Panc1 (cell line): ENCODE measurements around the gene VAPA. TPM values are rescaled to one million over a fixed set of nuclear protein-coding genes. Genes with fewer than 3 reads are reported as not detected.

Experiments used
- ATAC-seq: fragments of 200-7000 bp; cut with Tn5 transposase; 2 replicates; pipeline ENCODE4 v1.9.1; 2020; ENCODE audit warnings: mild to moderate bottlenecking, moderate library complexity
- BruUV-seq: library from RNA; stranded (reverse); fragments of 400-500 nt; replicated peaks from 2 replicates; lab custom pipeline; 2021; lab: Mats Ljungman, UMichigan
- CTCF ChIA-PET: fragments of 300-600 bp; sonication (Branson Sonifier 250); formaldehyde crosslinking; loops from one replicate; lab custom pipeline; 2022; ENCODE audit warnings: antibody characterized with exemption; lab: Charles Lee
- POLR2A ChIA-PET: fragments of 300-600 bp; sonication (Branson Sonifier 250); formaldehyde crosslinking; loops from one replicate; lab custom pipeline; 2022; ENCODE audit warnings: antibody characterized with exemption; lab: Charles Lee
- DNase-seq: peaks from one replicate; pipeline ENCODE4 v3.0.0-alpha.2; 2010; ENCODE audit warnings: low read depth, low spot score
- H3K27ac ChIP-seq: 2 replicates; pipeline ENCODE4 v1.5.1; 2011; ENCODE audit warnings: mild to moderate bottlenecking, low read length, inconsistent platforms
- H3K27me3 ChIP-seq: fragments of 200-500 bp; sonication (Bioruptor generic); 2 replicates; pipeline ENCODE4 v1.6.0; 2014; ENCODE audit warnings: low read length, inconsistent platforms; ENCODE audit not compliant: control insufficient read depth, insufficient read depth
- H3K36me3 ChIP-seq: fragments of 200-500 bp; sonication (Bioruptor generic); 2 replicates; pipeline ENCODE4 v1.5.1; 2014; ENCODE audit warnings: inconsistent platforms, mild to moderate bottlenecking, low read length, moderate library complexity; ENCODE audit not compliant: control insufficient read depth, insufficient read depth
- H3K4me1 ChIP-seq: 2 replicates; pipeline ENCODE4 v1.5.1; 2011; ENCODE audit warnings: inconsistent platforms, mild to moderate bottlenecking, low read length, moderate library complexity; ENCODE audit not compliant: control insufficient read depth, insufficient read depth
- H3K4me3 ChIP-seq, 2 experiments: 2 replicates each; pipeline ENCODE4 v1.5.1; 2011 to 2012; ENCODE audit warnings: low read depth in 2 of 2, low read length in 2 of 2, mild to moderate bottlenecking in 2 of 2, inconsistent platforms in 1 of 2, moderate library complexity in 1 of 2
- H3K9me3 ChIP-seq: fragments of 200-500 bp; sonication (Bioruptor generic); 2 replicates; pipeline ENCODE4 v1.5.1; 2014; ENCODE audit warnings: low read depth, mild to moderate bottlenecking, inconsistent platforms, low read length, moderate library complexity; ENCODE audit not compliant: control insufficient read depth, insufficient read depth
- POLR2AphosphoS5 ChIP-seq: IDR thresholded peaks from 2 replicates; pipeline ENCODE4 v1.6.1; 2012; ENCODE audit warnings: mild to moderate bottlenecking, low read depth, low read length, moderate library complexity
- REST ChIP-seq, 2 experiments: IDR thresholded peaks; 2 replicates each; pipeline ENCODE4 v1.6.1; 2011 to 2012; ENCODE audit warnings: low read depth in 2 of 2, control low read depth in 1 of 2, low read length in 1 of 2, mild to moderate bottlenecking in 1 of 2, moderate library complexity in 1 of 2; ENCODE audit not compliant: insufficient read depth in 1 of 2
- SIN3A ChIP-seq: IDR thresholded peaks from 2 replicates; pipeline ENCODE4 v1.6.1; 2012; ENCODE audit warnings: low read depth, mild to moderate bottlenecking, low read length, moderate library complexity, borderline replicate concordance; ENCODE audit not compliant: insufficient read depth
- TCF7L2 ChIP-seq: IDR thresholded peaks from 2 replicates; pipeline ENCODE4 v1.6.1; 2011; ENCODE audit warnings: mild to moderate bottlenecking, low read depth, low read length, inconsistent platforms
- in situ Hi-C: cut with HindIII; loops from 2 replicates; pipeline ENCODE4 v1.10.0; 2016; ENCODE audit warnings: low sequenced_read_pairs, low pct_unique_long_range_greater_than_20kb
- intact Hi-C: fragments of 100-400 bp; cut with micrococcal nuclease; formaldehyde crosslinking; loops from one replicate; pipeline ENCODE4 v1.10.0; 2022; ENCODE audit not compliant: unreplicated experiment
- total RNA-seq: library from RNA; stranded (reverse); gene quantifications from one replicate; pipeline ENCODE4 v1.2.1, GENCODE V29; 2021; ENCODE audit not compliant: unreplicated experiment
- TF ChIP-seq, protein P1 (sequence below): fragments of 450-650 bp; IDR thresholded peaks from 2 replicates; pipeline ENCODE4 v1.5.1; 2017; ENCODE audit warnings: mild to moderate bottlenecking

The VAPA gene
- total RNA-seq, 1 experiment from 2014 or later, result 228 TPM

DNA sequence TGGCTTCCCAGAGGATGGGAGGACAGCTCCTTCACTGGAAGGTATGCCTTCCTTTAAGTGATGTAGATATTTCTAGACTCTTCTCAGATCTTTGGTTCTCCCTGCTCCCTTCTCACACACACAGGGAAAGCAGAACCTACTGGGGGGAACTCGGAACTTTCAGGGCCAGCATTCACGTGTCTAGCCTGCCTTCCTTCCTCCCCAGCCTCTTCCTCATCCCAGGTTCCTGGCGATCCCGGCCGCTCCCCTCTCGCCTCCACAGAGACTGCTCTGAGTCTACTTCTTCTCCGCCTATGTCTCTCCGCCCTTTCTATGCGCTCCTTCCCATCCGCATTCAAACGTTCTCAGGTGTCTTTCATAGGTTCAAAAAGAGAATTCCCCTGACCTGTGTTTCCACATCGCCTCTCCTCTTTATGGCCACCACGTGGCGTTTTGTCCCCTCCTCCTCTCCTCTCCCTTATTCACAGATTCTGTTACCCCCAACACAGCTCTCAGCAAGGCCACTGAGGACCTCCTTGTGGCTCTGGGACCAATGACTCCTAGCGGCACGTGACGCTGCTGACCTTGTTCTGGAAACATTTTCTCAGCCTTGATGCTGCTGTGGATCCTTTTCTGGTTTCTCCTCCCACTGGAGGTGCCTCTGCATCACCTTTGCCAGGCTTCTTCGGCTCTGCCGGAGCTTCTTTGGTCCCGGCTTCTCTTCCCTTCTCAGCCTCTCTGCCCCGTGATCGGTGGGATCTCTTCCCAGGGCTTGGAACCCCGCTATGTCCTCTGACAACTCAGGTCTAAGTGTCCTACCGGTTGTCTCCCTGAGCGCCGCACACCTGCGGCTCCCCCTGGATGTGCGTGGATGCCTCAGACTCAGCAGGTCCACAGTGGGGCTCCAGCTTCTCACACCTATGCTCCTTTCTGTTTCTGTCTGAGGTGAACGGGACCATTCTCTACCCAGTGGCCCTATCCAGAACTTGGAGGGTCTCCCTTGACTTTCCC is 77.5 kb downstream of the VAPA start:
- in situ Hi-C loops, result no loop called here
- no peak for ATAC-seq
- no TSS peak for BruUV-seq
- TF ChIP-seq TCF7L2 (no peak), SIN3A (no peak), POLR2AphosphoS5 (no peak), REST (IDR thresholded peaks at IDR 0.05; ENCODE audit: insufficient read depth in 1 of 2, low read depth in 2 of 2, low read length in 1 of 2) (no peak)
- TF ChIP-seq, protein P1, sequence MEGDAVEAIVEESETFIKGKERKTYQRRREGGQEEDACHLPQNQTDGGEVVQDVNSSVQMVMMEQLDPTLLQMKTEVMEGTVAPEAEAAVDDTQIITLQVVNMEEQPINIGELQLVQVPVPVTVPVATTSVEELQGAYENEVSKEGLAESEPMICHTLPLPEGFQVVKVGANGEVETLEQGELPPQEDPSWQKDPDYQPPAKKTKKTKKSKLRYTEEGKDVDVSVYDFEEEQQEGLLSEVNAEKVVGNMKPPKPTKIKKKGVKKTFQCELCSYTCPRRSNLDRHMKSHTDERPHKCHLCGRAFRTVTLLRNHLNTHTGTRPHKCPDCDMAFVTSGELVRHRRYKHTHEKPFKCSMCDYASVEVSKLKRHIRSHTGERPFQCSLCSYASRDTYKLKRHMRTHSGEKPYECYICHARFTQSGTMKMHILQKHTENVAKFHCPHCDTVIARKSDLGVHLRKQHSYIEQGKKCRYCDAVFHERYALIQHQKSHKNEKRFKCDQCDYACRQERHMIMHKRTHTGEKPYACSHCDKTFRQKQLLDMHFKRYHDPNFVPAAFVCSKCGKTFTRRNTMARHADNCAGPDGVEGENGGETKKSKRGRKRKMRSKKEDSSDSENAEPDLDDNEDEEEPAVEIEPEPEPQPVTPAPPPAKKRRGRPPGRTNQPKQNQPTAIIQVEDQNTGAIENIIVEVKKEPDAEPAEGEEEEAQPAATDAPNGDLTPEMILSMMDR, result no peak
- H3K9me3 ChIP-seq, result no peaks in the 10 kb centered on the region
- H3K27me3 ChIP-seq, result no peaks in the 10 kb centered on the region
- intact Hi-C loops, result no loop called here
- no peaks in the 10 kb centered on the region for H3K36me3 ChIP-seq
- ChIA-PET POLR2A (no interaction called here), CTCF (no interaction called here)
- DNase-seq, result no peak
- H3K27ac ChIP-seq, result no peak overlapping the region
- peaks cover 13% of the 10 kb centered on the region for H3K4me1 ChIP-seq
- H3K4me3 ChIP-seq, result no peak overlapping the region

DNA sequence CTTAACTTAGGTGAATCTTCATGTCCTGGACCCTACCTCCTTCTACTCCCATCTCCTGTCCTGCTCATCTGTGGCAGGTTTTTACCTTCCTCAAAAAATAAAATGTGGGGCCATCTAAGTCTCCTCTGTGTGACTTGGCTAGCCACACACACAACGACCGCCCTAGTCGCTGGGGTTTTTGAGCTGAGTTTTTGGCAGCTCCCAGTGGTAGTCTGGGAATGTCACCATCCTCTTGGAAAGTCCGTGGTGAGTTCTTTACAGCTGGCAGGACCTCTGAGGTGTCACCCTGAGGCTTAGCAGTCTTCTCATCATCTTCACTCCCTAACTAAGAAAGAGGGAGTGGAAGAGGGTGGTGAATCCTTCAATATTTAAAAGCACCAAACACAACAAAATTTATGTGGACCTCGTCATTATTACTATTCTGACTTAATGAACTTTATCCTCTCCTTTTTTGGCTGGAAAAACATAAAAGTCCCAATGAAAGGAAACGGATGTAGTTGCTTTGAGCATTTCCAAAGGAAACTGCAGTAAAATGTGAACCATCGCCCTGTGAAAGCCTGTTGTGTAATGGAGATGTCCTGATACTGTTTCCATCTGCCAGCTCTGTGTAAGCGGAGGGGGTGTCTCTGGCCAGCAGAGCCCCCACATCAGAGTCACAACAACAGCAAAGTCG is 78.6 kb downstream of the VAPA start:
- H3K4me3 ChIP-seq, result no peak overlapping the region
- TF ChIP-seq POLR2AphosphoS5 (no peak), TCF7L2 (no peak), SIN3A (no peak), REST (IDR thresholded peaks at IDR 0.05; ENCODE audit: insufficient read depth in 1 of 2, low read depth in 2 of 2, low read length in 1 of 2) (no peak)
- TF ChIP-seq, protein P1, result no peak
- intact Hi-C loops, result no loop called here
- ChIA-PET POLR2A (no interaction called here), CTCF (no interaction called here)
- no peaks in the 10 kb centered on the region for H3K27me3 ChIP-seq
- BruUV-seq, result no TSS peak
- in situ Hi-C loops, result no loop called here
- H3K4me1 ChIP-seq, result peaks cover 12% of the 10 kb centered on the region
- no peaks in the 10 kb centered on the region for H3K9me3 ChIP-seq
- ATAC-seq, result no peak
- H3K36me3 ChIP-seq, result no peaks in the 10 kb centered on the region
- no peak for DNase-seq
- H3K27ac ChIP-seq, result no peak overlapping the region
